ENCODE results near the gene KRTAP12-2. TPM values are rescaled to one million over a fixed set of nuclear protein-coding genes. Genes with fewer than 3 reads are reported as not detected.

The KRTAP12-2 gene
- total and polyA plus RNA-seq, 3 donors from 2014 or later, result 0.79 TPM; not detected in 2

- Histone ChIP-seq H3K4me1 (no peaks in the 10 kb centered on the region), H3K36me3 (ENCODE audit: low read depth, missing control alignments) (no peaks in the 10 kb centered on the region), H3K4me3 (no peak within 1 kb of the TSS), H3K27me3 (no peaks in the 10 kb centered on the region), H3K9me3 (no peaks in the 10 kb centered on the region), H3K27ac (no peak within 1 kb of the TSS)
- WGBS, 2 donors, result 60 to 81% methylated on average over 8 to 9 of the region's 9 CpGs
- DNase-seq, result no peak
- TF ChIP-seq, protein P1, sequence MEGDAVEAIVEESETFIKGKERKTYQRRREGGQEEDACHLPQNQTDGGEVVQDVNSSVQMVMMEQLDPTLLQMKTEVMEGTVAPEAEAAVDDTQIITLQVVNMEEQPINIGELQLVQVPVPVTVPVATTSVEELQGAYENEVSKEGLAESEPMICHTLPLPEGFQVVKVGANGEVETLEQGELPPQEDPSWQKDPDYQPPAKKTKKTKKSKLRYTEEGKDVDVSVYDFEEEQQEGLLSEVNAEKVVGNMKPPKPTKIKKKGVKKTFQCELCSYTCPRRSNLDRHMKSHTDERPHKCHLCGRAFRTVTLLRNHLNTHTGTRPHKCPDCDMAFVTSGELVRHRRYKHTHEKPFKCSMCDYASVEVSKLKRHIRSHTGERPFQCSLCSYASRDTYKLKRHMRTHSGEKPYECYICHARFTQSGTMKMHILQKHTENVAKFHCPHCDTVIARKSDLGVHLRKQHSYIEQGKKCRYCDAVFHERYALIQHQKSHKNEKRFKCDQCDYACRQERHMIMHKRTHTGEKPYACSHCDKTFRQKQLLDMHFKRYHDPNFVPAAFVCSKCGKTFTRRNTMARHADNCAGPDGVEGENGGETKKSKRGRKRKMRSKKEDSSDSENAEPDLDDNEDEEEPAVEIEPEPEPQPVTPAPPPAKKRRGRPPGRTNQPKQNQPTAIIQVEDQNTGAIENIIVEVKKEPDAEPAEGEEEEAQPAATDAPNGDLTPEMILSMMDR (IDR thresholded peaks at IDR 0.05), result no peak
- no peak for TF ChIP-seq POLR2A (IDR thresholded peaks at IDR 0.05)
- intact Hi-C loops (cut with DNase I; ENCODE audit: low total_unique reads), result no loop called here
Observed at GRCh38 chr21:44654576-44655175, 12.1 kb downstream of the KRTAP12-2 start, which contains the start of gene KRTAP12-4. KRTAP12-4 (minus strand) TSS chr21:44654659; CDS start chr21:44654614, 45 bp downstream.

GRCh38 chr21:44653656-44654575, 12.8 kb downstream of the KRTAP12-2 start:
- no peak overlapping the region for H3K27ac ChIP-seq
- no peak for DNase-seq
- H3K4me3 ChIP-seq, result no peak overlapping the region
- H3K27me3 ChIP-seq, result no peaks in the 10 kb centered on the region
- no peaks in the 10 kb centered on the region for H3K36me3 ChIP-seq (ENCODE audit: low read depth, missing control alignments)
- TF ChIP-seq, protein P1 (IDR thresholded peaks at IDR 0.05), result no peak
- no peak for TF ChIP-seq POLR2A (IDR thresholded peaks at IDR 0.05)
- intact Hi-C loops (cut with DNase I; ENCODE audit: low total_unique reads), result no loop called here
- H3K9me3 ChIP-seq, result no peaks in the 10 kb centered on the region
- H3K4me1 ChIP-seq, result no peaks in the 10 kb centered on the region
- WGBS, 2 donors, result 81 to 87% methylated on average over 14 to 17 of the region's 17 CpGs

DNA sequence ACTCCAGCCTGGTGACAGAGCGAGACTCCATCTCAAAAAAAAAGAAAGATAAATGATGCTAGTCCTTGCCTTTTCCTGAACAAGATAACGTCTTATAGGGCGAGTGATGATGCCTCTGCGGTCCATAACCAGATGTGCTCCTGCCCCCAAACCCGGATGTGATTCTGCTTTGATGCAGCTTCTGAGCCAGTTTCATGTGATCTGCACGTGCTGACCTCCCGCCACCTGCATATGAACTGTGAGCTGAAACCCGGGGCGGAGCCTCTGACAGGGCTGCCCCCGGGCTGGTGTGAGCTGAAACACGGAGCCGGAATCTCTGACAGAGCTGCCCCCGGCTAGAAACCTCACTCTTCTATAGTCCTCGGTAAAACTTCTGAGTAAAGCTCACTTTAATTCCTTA, 13.6 kb downstream of the KRTAP12-2 start:
- TF ChIP-seq, protein P1 (IDR thresholded peaks at IDR 0.05), result no peak
- no peak for TF ChIP-seq POLR2A (IDR thresholded peaks at IDR 0.05)
- H3K27me3 ChIP-seq, result no peaks in the 10 kb centered on the region
- no peaks in the 10 kb centered on the region for H3K9me3 ChIP-seq
- H3K4me1 ChIP-seq, result no peaks in the 10 kb centered on the region
- DNase-seq, result no peak
- no peak overlapping the region for H3K27ac ChIP-seq
- no peaks in the 10 kb centered on the region for H3K36me3 ChIP-seq (ENCODE audit: low read depth, missing control alignments)
- H3K4me3 ChIP-seq, result no peak overlapping the region
- intact Hi-C loops (cut with DNase I; ENCODE audit: low total_unique reads), result no loop called here
- 67 to 74% methylated on average over 14 of the region's 14 CpGs for WGBS, 2 donors

GRCh38 chr21:44650973-44651675, 15.6 kb downstream of the KRTAP12-2 start:
- Histone ChIP-seq H3K4me3 (no peak overlapping the region), H3K27ac (no peak overlapping the region), H3K4me1 (no peaks in the 10 kb centered on the region), H3K27me3 (no peaks in the 10 kb centered on the region), H3K9me3 (no peaks in the 10 kb centered on the region), H3K36me3 (ENCODE audit: low read depth, missing control alignments) (no peaks in the 10 kb centered on the region)
- DNase-seq, result no peak
- intact Hi-C loops (cut with DNase I; ENCODE audit: low total_unique reads), result no loop called here
- WGBS, 2 donors, result 81 to 92% methylated on average over 12 of the region's 12 CpGs
- TF ChIP-seq POLR2A (IDR thresholded peaks at IDR 0.05), result no peak
- TF ChIP-seq, protein P1 (IDR thresholded peaks at IDR 0.05), result no peak
